Ishikawa (cell line): ENCODE measurements around the gene JPH3.

ENCODE experiments used
- CEBPB ChIP-seq: IDR thresholded peaks from 2 replicates; pipeline ENCODE4 v1.6.1; 2012
- CREB1 ChIP-seq: IDR thresholded peaks from 2 replicates; pipeline ENCODE4 v1.6.1; 2012; ENCODE audit warnings: low read depth
- EGR1 ChIP-seq: IDR thresholded peaks from 2 replicates; pipeline ENCODE4 v1.6.1; 2012
- EP300 ChIP-seq: IDR thresholded peaks from 2 replicates; pipeline ENCODE4 v1.6.1; 2012; ENCODE audit warnings: borderline replicate concordance
- FOXM1 ChIP-seq: IDR thresholded peaks from 2 replicates; pipeline ENCODE4 v1.6.1; 2012; ENCODE audit warnings: low read depth, borderline replicate concordance
- NFIC ChIP-seq: IDR thresholded peaks from 2 replicates; pipeline ENCODE4 v1.6.1; 2012
- RAD21 ChIP-seq: IDR thresholded peaks from 2 replicates; pipeline ENCODE4 v1.6.1; 2012; ENCODE audit warnings: low read depth
- TAF1 ChIP-seq: IDR thresholded peaks from 2 replicates; pipeline ENCODE4 v1.6.1; 2012; ENCODE audit warnings: low read depth, mild to moderate bottlenecking
- TCF12 ChIP-seq: IDR thresholded peaks from 2 replicates; pipeline ENCODE4 v1.6.1; 2012; ENCODE audit warnings: low read depth
- TEAD4 ChIP-seq: IDR thresholded peaks from 2 replicates; pipeline ENCODE4 v1.6.1; 2012
- YY1 ChIP-seq: IDR thresholded peaks from 2 replicates; pipeline ENCODE4 v1.6.1; 2012; ENCODE audit warnings: low read depth
- ZBTB7A ChIP-seq: IDR thresholded peaks from 2 replicates; pipeline ENCODE4 v1.6.1; 2012; ENCODE audit warnings: low read depth
- TF ChIP-seq, protein P1 (sequence below): IDR thresholded peaks from 2 replicates; pipeline ENCODE4 v1.6.1; 2012
- TF ChIP-seq, protein P2 (sequence below): IDR thresholded peaks from 2 replicates; pipeline ENCODE4 v1.6.1; 2012; ENCODE audit warnings: low read depth, mild to moderate bottlenecking
- TF ChIP-seq, protein P3 (sequence below): IDR thresholded peaks from 2 replicates; pipeline ENCODE4 v1.6.1; 2012

The JPH3 gene

DNA sequence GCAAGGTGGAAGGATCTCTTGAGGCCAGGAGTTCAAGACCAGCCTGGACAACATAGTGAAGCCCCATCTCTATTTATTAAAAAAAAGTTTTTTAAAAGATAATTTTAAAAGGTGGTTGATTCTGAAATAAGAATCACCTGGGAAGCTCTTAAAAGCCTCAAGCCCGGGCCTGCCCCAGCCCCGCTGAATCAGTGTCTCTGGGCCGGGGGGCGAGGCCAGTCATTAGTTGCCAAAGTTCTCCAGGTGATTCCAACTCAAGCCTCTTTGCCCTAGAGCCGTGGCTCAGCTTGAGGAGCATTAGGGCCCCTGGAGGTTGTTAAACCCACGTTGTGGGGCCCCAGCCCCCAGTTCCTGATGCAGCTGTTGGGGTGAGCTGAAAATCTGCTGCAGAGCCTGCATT lies 24.6 kb downstream of the JPH3 start:
- no peak for TF ChIP-seq CREB1
- TF ChIP-seq EP300, result no peak
- TF ChIP-seq, protein P1, sequence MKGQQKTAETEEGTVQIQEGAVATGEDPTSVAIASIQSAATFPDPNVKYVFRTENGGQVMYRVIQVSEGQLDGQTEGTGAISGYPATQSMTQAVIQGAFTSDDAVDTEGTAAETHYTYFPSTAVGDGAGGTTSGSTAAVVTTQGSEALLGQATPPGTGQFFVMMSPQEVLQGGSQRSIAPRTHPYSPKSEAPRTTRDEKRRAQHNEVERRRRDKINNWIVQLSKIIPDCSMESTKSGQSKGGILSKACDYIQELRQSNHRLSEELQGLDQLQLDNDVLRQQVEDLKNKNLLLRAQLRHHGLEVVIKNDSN, result no peak
- TF ChIP-seq NFIC, result no peak
- no peak for TF ChIP-seq FOXM1
- no peak for TF ChIP-seq ZBTB7A
- TF ChIP-seq EGR1, result no peak
- TF ChIP-seq, protein P2, sequence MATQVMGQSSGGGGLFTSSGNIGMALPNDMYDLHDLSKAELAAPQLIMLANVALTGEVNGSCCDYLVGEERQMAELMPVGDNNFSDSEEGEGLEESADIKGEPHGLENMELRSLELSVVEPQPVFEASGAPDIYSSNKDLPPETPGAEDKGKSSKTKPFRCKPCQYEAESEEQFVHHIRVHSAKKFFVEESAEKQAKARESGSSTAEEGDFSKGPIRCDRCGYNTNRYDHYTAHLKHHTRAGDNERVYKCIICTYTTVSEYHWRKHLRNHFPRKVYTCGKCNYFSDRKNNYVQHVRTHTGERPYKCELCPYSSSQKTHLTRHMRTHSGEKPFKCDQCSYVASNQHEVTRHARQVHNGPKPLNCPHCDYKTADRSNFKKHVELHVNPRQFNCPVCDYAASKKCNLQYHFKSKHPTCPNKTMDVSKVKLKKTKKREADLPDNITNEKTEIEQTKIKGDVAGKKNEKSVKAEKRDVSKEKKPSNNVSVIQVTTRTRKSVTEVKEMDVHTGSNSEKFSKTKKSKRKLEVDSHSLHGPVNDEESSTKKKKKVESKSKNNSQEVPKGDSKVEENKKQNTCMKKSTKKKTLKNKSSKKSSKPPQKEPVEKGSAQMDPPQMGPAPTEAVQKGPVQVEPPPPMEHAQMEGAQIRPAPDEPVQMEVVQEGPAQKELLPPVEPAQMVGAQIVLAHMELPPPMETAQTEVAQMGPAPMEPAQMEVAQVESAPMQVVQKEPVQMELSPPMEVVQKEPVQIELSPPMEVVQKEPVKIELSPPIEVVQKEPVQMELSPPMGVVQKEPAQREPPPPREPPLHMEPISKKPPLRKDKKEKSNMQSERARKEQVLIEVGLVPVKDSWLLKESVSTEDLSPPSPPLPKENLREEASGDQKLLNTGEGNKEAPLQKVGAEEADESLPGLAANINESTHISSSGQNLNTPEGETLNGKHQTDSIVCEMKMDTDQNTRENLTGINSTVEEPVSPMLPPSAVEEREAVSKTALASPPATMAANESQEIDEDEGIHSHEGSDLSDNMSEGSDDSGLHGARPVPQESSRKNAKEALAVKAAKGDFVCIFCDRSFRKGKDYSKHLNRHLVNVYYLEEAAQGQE, result no peak
- no peak for TF ChIP-seq CEBPB
- TF ChIP-seq, protein P3, sequence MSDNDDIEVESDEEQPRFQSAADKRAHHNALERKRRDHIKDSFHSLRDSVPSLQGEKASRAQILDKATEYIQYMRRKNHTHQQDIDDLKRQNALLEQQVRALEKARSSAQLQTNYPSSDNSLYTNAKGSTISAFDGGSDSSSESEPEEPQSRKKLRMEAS, result no peak
- no peak for TF ChIP-seq RAD21
- TF ChIP-seq TCF12, result no peak
- no peak for TF ChIP-seq YY1
- TF ChIP-seq TAF1, result no peak
- no peak for TF ChIP-seq TEAD4

DNA sequence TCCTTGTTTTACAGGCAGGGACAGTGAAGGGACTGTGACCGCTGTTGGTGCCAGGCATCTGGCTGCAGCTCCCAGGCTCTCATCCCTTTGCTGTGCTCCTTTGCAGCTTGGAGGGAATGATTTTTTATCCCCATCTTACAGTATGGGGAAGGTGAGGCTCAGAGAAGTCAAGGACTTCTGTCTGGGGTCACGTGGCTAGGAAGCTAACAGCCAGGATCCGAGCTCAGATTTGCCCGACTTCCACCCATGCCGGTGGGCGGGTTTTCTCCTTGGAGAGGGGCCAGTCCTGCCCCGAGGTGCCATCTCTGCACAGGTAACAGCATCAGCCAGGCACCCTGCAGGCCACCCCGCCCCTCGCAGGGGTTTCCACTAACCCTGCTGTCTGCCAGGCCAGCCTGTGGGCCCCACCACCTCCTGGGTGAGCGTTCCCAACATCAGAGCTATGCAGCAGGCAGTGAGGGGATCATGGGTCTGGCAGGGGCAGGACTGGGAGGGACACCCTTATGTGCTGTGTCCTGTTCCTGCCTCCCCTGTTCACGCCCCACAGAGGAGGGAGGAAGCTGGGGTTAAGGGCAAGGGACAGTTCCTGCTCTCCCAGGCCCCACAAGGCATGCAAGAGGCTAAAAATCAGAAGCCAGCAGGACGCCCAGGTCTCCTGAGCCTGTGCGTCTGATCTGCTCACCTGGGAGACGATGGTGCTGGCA lies 25.4 kb downstream of the JPH3 start:
- TF ChIP-seq, protein P1, result peak; percentile 57
- TF ChIP-seq EP300, result no peak

DNA sequence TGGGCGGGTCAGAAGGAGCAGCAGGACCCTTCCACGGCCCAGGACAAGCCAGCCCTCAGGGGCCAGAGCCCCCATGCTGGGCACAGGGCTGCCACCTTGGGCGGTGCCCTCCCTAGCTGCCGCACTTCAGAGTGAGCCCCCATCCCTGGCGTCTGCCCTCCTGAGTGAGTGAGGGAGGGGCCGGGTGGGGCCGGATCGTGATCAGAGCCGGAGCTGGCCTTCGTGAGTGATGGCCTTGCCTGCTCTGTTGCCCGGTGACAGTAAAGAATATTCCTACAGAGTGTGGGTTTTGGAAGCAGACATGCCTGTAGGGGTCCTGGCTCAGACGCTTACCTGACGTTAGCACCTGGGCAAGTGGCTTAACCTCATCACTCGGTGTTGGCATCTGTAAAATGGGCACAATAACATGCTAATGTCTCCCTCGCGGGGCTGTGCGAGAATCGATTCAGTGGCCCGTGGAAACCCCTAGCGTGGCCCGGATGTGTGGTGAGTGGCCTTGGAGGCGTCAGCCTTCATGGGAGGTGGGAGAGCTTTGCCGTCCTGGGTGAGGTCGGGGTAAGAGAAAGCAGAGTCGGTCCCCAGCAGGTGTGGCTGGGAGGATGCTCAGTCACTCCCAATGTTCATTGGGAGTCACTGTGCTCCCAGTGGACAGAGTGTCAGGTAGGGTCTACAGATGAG lies 26.1 kb downstream of the JPH3 start:
- TF ChIP-seq, protein P1, result no peak
- no peak for TF ChIP-seq EGR1
- no peak for TF ChIP-seq CREB1
- TF ChIP-seq, protein P3, result no peak
- TF ChIP-seq, protein P2, result no peak
- TF ChIP-seq FOXM1, result no peak
- TF ChIP-seq NFIC, result no peak
- no peak for TF ChIP-seq ZBTB7A
- TF ChIP-seq TAF1, result no peak
- no peak for TF ChIP-seq TCF12

DNA sequence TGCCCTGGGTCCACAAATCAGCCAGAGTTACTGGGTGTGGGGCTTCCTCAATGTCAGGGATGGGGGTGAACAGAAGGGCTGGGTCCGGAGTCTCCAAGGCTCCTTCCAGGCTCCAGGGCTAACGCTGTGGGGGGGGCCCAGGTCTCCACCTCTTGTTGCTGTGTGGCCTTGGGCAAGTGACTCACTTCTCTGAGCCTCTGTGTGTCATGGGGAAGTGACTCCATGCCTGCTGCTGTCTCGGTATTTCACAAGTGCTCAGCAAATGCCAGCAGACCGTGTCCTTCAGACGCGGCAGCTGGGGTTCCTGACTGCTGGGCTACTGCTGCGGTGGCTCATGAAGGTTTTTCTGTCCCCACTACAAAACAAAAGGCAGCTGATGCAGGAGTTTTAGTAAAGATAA lies 26.6 kb downstream of the JPH3 start:
- TF ChIP-seq ZBTB7A (no peak), TAF1 (no peak), TCF12 (no peak)
- TF ChIP-seq, protein P1, result no peak

DNA sequence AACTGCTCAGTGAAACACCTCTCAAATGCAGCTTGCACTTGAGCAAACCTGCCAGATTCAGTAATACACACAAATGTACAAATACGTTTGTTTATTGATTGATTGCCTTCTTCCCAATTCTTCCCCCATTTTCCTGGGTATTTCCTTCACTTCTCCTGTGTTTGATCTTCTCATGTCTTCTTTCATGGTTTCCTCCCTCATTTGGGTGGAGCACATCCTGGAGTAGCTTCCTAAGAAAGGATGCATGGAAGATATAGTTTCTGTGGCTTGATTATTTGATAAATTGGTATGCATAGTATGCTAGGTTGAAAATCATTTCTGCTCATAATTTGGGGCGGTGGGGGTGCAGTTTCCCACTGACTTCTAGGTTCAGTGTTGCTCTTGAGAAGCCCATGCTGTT lies 28.8 kb downstream of the JPH3 start:
- TF ChIP-seq ZBTB7A (no peak), NFIC (no peak), YY1 (no peak), EP300 (no peak), TAF1 (no peak), CREB1 (no peak), TCF12 (no peak), FOXM1 (no peak), CEBPB (no peak)
- TF ChIP-seq, protein P2, result no peak
- TF ChIP-seq, protein P3, result no peak
- TF ChIP-seq, protein P1, result no peak
